GM13976 (cell line): ENCODE measurements around the gene PEX5L.

ENCODE experiments used
- DNase-seq: peaks from one replicate; pipeline ENCODE4 v3.0.0; 2012; ENCODE audit warnings: low spot score
- CTCF ChIP-seq: IDR thresholded peaks from 2 replicates; pipeline ENCODE4 v1.5.1; 2012; ENCODE audit warnings: borderline replicate concordance, mild to moderate bottlenecking; ENCODE audit not compliant: insufficient read depth; ENCODE audit errors: extremely low read depth, missing control alignments, control extremely low read depth
- in situ Hi-C: fragments of 300-500 bp; cut with MboI; formaldehyde crosslinking; loops from one replicate; pipeline ENCODE4 v1.12.0; 2022; ENCODE audit warnings: low sequenced_read_pairs, mixed read lengths, inconsistent platforms; ENCODE audit not compliant: unreplicated experiment

The PEX5L gene

GRCh38 chr3:179768080-179768479, 268.7 kb downstream of the PEX5L start:
- no peak for DNase-seq
- in situ Hi-C loops = no loop called here
- TF ChIP-seq CTCF = peak; percentile 37

- no peak for TF ChIP-seq CTCF
- in situ Hi-C loops = no loop called here
These were observed 270.2 kb downstream of the PEX5L start for GRCh38 chr3:179766416-179767133.

DNA sequence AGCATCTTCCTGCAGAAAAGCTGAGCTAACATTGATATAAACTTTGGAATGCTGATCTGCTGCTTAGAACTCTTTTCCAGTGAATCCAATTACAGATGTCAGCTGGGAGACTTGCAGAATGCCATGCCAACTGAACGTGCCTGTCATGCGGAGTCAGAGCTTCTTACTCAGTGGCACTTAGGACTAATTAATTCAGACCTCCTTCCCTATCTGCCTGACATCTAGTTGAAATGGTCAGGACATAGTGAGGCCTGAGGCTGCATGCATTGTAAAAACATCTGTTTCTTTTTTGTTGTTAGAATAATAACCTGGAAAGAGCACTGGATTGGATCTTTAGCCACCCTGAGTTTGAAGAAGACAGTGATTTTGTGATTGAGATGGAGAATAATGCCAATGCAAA, 271.3 kb downstream of the PEX5L start:
- in situ Hi-C loops = no loop called here
- no peak for DNase-seq
- TF ChIP-seq CTCF = no peak

More at GRCh38 chr3:179766416-179767133, 270.2 kb downstream of the PEX5L start:
- no peak for DNase-seq

DNA sequence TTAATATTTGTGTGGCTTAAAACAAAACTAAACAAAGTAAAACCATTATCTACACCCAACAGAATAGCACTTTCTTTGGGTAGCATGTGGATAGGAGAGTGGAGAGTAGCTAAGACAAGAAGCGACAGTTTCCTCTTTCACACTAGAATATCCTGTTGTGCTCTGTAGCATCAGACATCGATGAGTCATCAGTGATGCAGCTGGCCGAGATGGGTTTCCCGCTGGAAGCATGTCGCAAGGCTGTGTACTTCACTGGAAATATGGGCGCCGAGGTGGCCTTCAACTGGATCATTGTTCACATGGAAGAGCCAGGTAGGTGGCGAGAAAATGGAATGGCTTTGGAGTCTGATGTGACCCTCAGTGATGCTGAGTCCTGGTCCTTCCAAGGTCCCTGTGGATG, 275.8 kb downstream of the PEX5L start:
- TF ChIP-seq CTCF = no peak
- in situ Hi-C loops = no loop called here
- DNase-seq = no peak

DNA sequence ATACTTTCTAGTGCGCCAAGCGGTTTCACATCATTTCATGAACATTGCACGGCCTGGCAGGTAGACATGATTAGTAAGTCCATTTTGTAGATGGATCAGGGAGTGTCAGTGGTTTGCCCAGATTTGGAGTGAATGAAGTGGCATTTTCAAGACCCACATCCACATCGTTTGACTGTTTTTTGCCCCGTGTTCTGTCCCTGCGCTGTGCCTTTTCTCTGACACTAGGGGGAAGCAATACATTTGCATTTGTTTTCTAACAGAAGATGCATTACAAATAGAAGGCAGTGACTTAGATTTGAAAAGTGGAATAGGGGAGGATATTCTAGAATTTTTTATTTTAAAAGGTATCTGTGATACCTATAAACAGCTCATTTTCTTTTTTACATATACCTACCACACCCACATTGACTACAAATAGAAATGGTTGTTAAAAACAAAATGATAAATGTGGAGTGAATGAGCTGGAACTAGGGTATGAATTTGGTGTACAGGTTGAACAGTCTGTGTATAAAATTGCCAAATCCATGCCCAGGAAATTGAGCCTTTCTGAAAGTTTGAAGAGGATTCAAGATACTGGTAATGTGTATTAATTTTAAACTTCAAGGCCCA, 285.9 kb downstream of the PEX5L start:
- TF ChIP-seq CTCF = peak; percentile 56
- in situ Hi-C loops = no loop called here
- no peak for DNase-seq

DNA sequence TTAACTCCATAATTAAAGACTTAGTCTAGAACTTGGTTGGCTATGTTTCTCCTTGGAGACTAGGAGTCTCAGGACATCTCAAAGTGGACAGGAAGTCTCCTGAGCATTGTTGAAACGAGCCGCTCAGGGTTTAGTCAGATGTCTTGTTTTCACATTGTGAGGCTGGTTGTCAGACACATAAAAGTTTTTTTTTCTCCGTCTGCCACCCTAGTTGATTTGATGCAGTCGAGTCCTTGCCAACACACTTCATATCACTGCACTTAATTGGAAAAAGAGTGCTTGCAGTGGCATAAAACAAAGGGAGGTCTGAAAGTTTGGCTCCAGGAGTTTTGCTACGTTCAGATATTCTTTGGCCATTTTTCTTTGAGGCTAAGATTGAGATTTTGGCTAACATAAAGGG, 291.0 kb downstream of the PEX5L start:
- no peak for DNase-seq
- in situ Hi-C loops = no loop called here

More for the DNA sequence above, 291.0 kb downstream of the PEX5L start:
- no peak for TF ChIP-seq CTCF
